Stomach (tissue), 4 donors: ENCODE measurements around the gene FNDC8.

Experiments used
- CTCF ChIP-seq, 7 experiments: fragments of 450-650 bp in 4 of 7; fragments of 200-600 bp in 3 of 7; sonication (generic) in 3 of 7; IDR thresholded peaks; one replicate each; pipeline ENCODE4 v1.5.1; 2016 to 2019; ENCODE audit warnings: antibody characterized with exemption in 7 of 7, control low read depth in 2 of 7, mild to moderate bottlenecking in 1 of 7
- EP300 ChIP-seq: sonication (generic); formaldehyde crosslinking; IDR thresholded peaks from one replicate; pipeline ENCODE4 v1.6.1; 2017; ENCODE audit warnings: antibody characterized with exemption
- POLR2AphosphoS5 ChIP-seq, 3 donors: sonication (generic); formaldehyde crosslinking; IDR thresholded peaks; one replicate each; pipeline ENCODE4 v1.6.1; 2016; ENCODE audit warnings: antibody characterized with exemption in 3 of 3

GRCh38 chr17:35171834-35172233, 50.4 kb downstream of the FNDC8 start:
- TF ChIP-seq CTCF (IDR thresholded peaks at IDR 0.05) (no peak), POLR2AphosphoS5 (IDR thresholded peaks at IDR 0.05) (no peak), EP300 (no peak)
